Breast epithelium (tissue), 3 donors: ENCODE measurements around the gene RSPH4A.

Experiments used
- CTCF ChIP-seq, 3 donors: fragments of 450-650 bp; IDR thresholded peaks; one replicate each; pipeline ENCODE4 v1.5.1; 2016 to 2017; ENCODE audit warnings: antibody characterized with exemption in 3 of 3, mild to moderate bottlenecking in 3 of 3, moderate library complexity in 3 of 3
- POLR2A ChIP-seq: fragments of 450-650 bp; IDR thresholded peaks from one replicate; pipeline ENCODE4 v1.6.1; 2016; ENCODE audit warnings: antibody characterized with exemption, mild to moderate bottlenecking, moderate library complexity
- POLR2AphosphoS5 ChIP-seq, 3 donors: sonication (generic); formaldehyde crosslinking; IDR thresholded peaks; one replicate each; pipeline ENCODE4 v1.6.1; 2017; ENCODE audit warnings: antibody characterized with exemption in 3 of 3

DNA sequence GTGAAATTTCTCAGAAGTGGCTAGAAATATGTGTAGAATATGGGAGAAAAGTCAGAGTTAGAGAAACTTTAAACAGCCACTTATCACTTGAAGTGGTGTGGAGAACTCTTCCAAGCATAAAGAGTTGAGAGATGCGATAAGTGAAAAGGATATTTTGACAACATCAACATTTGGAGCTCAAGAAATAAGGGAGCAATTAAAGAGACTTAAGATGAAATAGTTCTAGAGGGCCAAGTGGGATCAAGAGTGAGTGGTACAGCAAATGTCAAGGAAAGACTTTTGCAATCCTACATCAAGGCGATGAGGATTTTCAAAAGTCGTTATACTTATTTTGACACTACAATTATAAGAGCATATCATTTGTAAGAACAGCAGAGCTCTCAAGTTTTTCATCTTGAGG, 9.6 kb downstream of the RSPH4A start:
- TF ChIP-seq CTCF (IDR thresholded peaks at IDR 0.05) (no peak), POLR2A (no peak), POLR2AphosphoS5 (IDR thresholded peaks at IDR 0.05) (no peak)
